ENCODE measurements around the gene DENND4B.

DENND4B gene

DNA sequence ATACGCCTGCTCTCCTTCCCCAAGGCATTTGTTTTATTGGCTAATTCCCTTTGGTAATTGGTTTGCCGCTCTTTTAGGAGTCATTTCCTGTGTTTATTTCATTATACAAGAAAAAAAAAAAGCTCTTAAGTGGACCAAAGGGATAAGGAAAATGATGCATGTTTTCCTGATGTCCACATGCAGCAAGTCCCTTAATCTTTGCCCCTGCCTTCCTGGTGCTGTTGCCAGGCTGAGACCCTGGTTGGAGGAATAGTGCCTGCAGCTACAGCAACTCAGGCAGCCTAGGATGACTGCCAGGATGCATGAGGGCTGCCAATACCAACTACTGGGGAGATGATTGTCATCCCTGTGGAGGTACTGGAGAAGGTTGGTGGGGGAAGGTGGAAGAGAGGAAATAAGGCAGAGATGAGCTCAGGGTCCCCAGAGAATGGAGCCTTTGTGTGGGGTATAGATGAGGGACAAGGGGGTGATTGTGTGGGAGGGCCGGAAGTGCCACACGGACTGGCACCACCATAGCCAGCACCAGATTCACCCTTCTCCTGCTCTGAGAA is 17.7 kb downstream of the DENND4B start:
- no peak overlapping the region for H3K4me3 ChIP-seq (replicated peaks in 1 of 2; ENCODE audit: low read depth in 2 of 2, low read length in 2 of 2)
- no peak for TF ChIP-seq CTCF (IDR thresholded peaks at IDR 0.05; ENCODE audit: low read depth, low read length)
- DNase-seq (ENCODE audit: low read depth in 2 of 2) = peak; percentile 31 to 49

DNA sequence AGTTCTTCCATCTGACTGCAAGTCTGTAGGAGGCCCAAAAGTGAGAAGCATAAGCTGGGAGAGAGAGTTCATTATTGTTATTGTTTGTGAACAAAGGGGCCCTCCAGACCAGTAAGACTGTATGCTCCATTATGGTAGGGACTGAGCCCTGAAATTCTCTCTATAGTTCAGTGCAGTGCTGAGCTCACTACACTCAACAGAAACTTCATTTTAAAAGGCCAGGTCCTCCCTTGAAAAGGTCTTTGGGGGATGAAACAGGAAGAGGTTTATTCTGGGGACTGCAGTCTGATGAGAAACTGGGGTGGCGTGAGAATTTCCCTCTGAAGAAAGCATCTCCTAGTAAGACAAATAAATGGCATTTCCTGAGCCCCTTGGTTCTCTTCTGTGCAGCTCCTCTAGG is 18.3 kb downstream of the DENND4B start:
- no peak for TF ChIP-seq CTCF (IDR thresholded peaks at IDR 0.05; ENCODE audit: low read depth, low read length)

DNA sequence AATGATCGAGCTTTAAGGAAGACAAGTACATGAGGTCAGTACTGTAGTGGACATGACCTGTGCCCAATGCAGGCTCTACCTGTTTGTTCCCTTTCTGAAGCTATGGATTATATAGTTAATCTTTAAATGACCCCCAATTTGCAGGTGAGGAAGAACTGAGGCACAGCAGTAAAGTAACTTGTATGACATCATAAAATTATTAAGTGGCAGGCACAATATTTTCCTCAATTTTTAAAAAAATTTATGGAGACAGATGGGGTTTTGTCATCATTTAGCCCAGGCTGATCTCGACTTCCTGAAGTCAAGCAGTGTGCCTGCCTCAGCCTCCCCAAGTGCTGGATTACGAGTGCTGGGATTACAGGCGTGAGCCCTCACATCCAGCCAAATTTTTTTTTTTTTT is 20.1 kb downstream of the DENND4B start:
- no peak overlapping the region for H3K4me3 ChIP-seq (replicated peaks in 1 of 2; ENCODE audit: low read depth in 2 of 2, low read length in 2 of 2)
- TF ChIP-seq CTCF (IDR thresholded peaks at IDR 0.05; ENCODE audit: low read depth, low read length) = no peak
- DNase-seq (ENCODE audit: low read depth in 2 of 2) = no peak

More for the DNA sequence above, 18.3 kb downstream of the DENND4B start:
- no peak for DNase-seq (ENCODE audit: low read depth in 2 of 2)
- no peak overlapping the region for H3K4me3 ChIP-seq (replicated peaks in 1 of 2; ENCODE audit: low read depth in 2 of 2, low read length in 2 of 2)

GRCh38 chr1:153922972-153923925 is 23.3 kb downstream of the DENND4B start, which contains the start of gene GATAD2B:
TSS of gene GATAD2B (minus strand) at chr1:153922972. CDS start at chr1:153828347, 94,625 bp downstream.
- H3K4me3 ChIP-seq (replicated peaks in 1 of 2; ENCODE audit: low read depth in 2 of 2, low read length in 2 of 2) = peak within 1 kb of the TSS; percentile 94 to 96
- TF ChIP-seq CTCF (IDR thresholded peaks at IDR 0.05; ENCODE audit: low read depth, low read length) = no peak
- peak; percentile 100 for DNase-seq (ENCODE audit: low read depth in 2 of 2)

DNA sequence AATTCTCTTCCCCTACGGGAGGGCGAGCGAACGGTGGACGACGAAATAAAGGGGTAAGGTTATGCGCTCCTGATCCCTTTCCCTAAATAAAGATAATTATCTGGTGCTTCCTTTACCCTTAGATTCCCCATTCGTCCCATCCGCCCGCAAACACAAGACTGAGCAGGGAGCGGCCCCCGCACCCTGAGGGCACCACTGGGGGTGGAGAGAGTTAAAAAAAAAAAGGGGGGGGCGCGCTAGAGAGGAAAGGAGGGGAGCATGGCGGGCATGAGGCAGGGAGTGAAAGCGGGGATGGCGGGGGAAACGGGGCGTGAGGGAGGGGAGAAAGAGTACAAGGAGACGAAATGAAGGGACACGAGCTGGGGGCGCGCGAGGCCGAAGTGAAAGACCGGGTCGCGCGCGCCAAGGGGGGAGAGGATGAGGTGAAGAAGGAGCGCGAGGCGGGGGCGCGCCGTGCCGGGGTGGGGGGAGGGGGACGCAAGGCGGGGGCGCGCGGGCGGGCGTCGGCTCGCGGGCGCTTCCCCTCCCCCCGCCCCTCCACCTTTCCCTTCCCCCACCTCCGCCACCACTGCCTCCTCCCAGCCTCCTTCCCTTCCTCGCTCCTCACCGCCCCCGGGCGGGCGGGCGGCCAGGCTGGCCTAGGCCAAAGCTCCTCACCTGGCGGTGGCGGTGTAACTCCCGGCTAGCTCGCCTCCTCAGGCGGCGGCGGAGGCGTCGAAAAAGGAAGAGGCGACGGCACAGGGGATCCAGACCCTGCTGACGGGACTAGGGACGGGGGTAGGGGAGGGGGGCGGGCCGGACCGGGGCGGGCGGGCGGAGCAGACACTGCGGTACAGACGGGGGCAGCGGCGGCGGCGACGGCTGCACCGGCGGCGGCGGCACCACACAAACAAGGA is 24.2 kb downstream of the DENND4B start:
- no peak for DNase-seq (ENCODE audit: low read depth in 2 of 2)
- TF ChIP-seq CTCF (IDR thresholded peaks at IDR 0.05; ENCODE audit: low read depth, low read length) = peak; percentile 12
- H3K4me3 ChIP-seq (replicated peaks in 1 of 2; ENCODE audit: low read depth in 2 of 2, low read length in 2 of 2) = peak overlapping the region; percentile 94 to 96

DNA sequence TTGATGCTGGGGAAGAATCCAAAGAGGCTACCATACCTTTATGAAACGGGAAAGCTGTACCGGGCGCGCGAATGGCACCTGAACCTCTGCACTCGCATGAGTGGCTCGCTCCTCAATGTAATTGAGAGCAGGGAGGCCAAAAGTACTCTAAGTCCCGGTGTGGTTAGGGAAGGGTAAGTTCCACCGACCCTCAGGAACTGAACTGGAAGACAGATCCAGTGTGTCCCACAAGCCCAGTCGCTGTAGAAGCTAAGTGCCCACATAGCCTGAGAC is 24.8 kb downstream of the DENND4B start:
- no peak for TF ChIP-seq CTCF (IDR thresholded peaks at IDR 0.05; ENCODE audit: low read depth, low read length)
- peak in 1 of 2 donors; percentile 12 for DNase-seq (ENCODE audit: low read depth in 2 of 2)
- peak overlapping the region; percentile 94 to 96 for H3K4me3 ChIP-seq (replicated peaks in 1 of 2; ENCODE audit: low read depth in 2 of 2, low read length in 2 of 2)
